ENCODE data around the gene SIGLEC1.

SIGLEC1 gene

GRCh38 chr20:3698591-3699001 is 13.8 kb downstream of the SIGLEC1 start:
- no peak for DNase-seq

DNA sequence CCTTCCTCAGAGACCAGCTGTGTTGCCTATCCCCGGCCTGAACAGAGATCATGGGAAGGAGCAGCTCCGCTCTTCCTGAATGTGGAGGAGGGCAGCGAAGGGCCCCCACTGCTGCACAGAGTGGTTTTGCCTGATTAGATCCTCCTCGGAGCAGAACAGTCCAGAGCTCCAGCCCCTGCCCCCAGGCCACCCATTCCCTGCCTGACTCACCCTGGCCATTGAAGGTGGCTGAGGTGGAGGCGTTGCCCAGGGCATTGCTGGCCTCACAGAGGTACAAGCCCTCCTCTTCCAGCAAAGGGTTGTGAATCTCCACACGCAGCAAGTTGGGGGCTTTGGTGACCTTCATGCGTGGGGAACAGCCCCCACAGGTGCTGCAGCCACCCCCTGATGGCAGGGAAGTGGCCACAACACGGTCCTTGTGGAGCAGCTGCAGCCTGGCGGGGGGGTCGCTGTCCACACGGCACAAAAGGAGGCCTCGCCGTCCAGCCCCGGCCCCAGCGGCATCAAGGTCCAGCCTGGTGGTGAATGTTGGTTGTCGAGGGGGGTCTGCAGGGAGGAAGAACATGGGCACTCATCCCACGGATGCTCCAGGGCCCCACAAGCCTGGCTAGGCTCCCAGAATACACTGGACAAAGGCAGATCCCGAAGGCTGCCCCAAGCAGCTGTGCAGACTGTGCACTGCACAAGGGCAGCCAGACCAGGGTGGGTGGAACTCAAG is 14.7 kb downstream of the SIGLEC1 start:
- no peak for DNase-seq

DNA sequence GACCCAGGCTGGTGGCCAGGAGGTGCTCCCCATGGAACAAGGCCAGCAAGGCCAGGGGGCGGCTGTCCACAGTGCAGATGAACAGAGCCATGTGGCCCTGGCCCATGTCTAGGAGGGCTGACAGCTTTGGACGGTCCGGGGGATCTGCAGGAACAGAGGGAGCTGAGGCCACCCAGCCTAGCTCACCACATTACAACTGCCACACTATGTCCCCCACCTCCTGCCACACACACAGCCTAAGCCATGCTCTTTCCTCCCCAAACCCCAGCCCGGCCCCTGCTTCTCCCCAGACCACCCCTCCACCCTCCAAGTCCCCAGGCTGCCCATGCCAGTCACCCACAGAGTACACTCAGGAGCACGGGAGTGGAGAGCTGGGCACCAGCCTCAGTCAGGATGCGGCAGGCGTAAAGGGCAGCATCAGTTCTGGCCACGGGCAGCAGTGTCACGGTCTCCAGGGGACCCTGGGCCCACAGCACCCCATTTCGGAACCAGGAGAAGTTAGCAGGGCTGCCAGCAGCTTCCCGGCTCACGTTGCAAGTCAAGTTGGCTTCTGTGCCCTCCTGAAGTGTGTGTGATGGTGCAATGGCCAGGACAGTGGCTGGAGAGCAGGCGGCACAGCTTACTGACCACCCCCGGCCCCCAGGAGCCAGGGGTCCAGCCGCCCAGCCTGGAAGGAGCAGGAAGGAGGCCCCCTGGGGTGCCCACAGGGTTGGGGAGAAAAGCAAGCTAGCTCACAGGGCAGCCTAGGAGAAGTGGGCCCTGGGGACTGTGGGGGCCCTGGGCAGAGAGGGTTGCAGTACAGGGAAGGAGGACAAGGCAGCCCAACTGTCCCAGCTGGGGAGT is 15.4 kb downstream of the SIGLEC1 start:
- DNase-seq: no peak

- no peak for DNase-seq
Measured at GRCh38 chr20:3696200-3696599, 16.2 kb downstream of the SIGLEC1 start.

- DNase-seq: no peak
Measured at GRCh38 chr20:3694864-3695263, 17.5 kb downstream of the SIGLEC1 start.

GRCh38 chr20:3693376-3693775 is 19.0 kb downstream of the SIGLEC1 start:
- DNase-seq: no peak

DNA sequence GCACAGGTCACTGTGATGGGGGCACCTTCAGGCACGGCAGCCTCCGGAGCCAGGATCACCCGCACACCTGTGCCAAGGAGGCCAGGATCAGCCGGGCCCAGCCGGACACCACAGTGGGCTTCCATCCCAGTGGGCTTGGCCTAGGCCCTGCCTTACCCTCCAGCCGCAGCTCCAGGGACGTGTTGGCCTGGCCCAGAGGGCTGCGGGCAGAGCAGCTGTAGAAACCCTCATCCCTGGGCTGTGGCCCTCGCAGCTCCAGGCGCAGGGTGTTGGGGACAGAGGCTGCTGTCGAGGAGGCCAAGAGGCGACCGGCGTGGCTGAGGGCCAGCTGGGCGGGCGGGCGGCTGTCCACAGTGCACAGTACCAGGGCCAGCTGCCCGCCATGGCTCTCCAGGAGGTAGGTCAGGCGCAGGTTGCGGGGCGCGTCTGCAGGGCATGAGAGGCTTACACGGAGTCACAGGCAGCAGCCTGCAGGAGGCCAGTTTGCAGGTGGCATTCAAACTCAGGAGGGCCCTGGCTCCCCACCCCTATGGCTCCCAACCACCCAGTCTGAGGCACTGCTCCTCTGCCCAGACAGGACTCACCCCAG is 19.6 kb downstream of the SIGLEC1 start:
- no peak for DNase-seq

DNA sequence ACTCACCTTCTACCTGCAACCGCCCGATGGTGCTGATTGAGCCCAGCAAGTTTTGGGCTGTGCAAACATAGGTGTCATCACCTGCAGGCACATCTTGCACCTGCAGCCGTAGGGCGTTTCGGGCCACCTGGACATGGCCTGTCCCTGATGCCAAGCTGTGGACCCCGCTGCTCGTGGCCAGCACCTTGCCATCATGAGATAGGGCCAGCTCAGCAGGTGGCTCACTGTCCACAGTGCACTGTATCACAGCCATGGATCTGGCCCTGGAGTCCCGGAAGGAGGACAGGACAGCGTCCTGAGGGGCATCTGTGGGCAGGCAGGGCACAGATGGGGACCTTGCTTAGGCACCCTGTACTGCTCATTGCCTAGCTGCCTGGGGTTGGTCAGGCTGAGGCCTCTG is 20.5 kb downstream of the SIGLEC1 start:
- no peak for DNase-seq

DNA sequence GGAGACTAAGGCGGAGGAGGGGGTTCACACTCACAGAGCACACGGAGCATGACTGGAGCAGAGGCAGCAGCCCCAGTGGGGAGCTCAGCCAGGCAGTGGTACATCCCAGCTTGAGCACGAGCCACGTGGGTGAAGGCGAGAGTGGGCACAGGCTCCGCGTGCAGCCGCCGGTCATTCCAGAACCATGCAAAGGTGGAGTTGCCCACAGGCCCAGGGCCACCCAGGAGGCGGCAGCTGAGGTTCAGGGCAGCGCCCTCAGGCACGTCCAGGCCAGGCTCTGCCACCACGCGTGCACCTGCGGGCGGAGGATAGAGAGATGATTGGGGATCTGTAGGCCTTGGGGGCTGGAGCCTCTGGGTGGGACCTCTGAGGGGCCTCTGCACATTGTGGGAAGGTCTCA is 21.1 kb downstream of the SIGLEC1 start:
- DNase-seq: no peak

GRCh38 chr20:3690413-3690812 is 22.0 kb downstream of the SIGLEC1 start:
- no peak for DNase-seq

DNA sequence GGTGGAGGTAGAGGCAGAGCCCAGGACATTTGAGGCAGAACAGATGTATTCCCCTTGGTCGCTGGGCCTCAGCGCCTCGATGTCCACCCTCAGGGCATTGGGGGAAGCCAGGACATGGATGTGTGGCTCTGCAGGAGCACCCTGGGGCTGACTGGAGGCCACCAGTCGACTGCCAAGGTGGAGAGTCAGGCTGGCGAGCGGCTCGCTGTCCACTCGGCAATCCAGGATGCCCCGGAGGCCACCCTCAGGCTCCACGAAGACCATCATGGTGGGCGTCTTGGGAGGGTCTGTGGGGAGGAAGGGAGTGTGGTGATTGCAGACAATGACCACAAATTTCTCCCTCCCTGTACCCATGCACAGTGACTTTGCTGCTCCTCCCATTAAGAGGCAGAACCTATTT is 22.4 kb downstream of the SIGLEC1 start:
- DNase-seq: no peak

DNA sequence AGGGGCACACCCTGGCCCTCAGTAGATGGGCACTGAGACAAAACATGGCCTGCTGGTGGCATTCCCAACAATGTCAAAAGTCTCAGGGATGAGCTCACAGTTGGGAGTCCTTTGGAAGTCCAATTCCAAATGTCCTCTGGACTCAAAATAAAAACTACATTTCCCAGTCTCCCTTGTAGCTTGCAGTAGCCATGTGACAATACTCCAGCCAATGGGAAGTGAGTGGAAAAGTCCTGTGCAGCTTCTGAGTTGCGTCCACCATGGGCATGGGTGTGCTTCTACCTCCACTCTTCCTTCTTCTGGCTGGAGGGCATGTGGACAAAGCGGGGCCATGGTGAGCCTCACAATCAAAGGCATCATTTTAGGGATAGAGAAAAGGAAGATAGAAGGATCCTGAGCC is 24.7 kb downstream of the SIGLEC1 start:
- no peak for DNase-seq

DNA sequence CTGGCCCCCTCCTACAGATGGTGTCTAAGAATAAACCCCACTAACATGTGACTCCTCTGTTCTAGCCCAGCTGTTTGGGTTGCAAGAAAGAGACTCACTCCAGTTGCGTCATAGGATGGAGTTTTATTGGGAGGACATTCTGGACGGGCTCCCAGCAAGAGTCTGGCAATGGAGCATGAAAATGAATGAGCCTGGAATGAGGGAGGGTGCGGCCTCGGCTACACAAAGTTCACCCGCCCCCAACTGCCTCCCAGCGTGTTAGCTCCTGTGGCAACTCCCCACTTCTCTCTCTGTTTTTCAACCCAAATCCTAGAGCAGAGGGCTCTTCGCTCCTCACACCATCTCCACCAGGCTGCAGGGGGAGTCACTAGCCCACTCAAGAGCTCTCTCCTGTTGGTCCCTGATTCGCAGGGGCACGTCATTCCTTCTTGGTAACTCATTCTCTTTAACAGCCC is 25.5 kb downstream of the SIGLEC1 start:
- no peak for DNase-seq

DNA sequence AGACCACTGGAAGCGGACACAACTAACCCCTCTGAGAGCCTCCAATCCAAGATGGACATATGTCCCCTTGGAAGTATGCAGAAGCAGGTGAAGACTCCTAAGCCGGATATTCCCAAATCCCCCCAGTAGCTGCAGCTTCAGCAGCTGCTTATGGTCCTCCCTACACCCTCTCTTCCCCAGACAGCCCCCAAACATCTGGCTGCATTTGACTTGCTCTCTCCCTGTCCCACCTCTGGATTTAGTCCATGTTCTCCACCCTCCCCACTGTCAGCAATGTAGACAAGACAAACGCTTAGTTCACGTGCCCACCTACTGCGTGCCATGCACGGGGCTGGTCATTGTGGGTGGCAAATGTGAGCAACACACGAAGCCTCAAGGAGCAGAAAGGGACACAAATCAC is 26.0 kb downstream of the SIGLEC1 start:
- DNase-seq: no peak

- no peak for DNase-seq
Measured at GRCh38 chr20:3685341-3685740, 27.1 kb downstream of the SIGLEC1 start.

- no peak for DNase-seq
Measured at GRCh38 chr20:3681931-3682781, 30.2 kb downstream of the SIGLEC1 start, which contains the start of gene ADAM33. ADAM33 (minus strand) TSS chr20:3682010; CDS start chr20:3682004, 6 bp downstream.

GRCh38 chr20:3681352-3681930 is 31.0 kb downstream of the SIGLEC1 start:
- DNase-seq: no peak

DNA sequence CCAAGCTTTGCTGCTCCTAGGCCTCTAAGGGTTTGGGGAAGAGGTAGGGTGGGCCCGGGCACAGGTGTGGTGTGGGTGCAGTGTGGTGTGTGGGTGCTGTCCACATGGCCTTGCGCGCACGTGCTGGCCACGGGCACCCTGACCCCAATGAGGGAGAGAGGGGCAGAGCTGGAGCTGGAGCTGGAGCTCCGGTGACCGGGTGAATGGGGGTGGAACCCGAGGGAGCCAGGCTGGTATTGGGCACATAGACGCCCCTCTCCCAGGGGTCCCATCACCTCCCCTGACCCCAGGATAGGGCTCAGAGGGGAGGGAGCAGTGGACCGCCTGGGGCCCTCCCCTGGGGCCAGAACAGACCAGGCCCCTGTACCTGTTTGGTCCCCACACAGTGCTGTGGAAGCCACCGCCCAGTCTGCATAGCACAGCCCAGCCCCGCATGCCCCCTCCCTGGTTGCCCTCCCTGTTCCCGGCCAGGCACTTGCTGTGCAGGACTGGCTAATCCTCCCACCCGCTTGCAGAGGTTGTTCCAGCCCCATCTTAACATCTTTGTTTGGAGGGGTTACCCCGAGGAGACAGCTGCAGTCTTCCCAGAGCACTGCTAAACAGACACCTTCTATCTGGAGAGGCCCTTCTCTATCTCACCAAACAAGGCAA is 31.6 kb downstream of the SIGLEC1 start:
- no peak for DNase-seq

DNA sequence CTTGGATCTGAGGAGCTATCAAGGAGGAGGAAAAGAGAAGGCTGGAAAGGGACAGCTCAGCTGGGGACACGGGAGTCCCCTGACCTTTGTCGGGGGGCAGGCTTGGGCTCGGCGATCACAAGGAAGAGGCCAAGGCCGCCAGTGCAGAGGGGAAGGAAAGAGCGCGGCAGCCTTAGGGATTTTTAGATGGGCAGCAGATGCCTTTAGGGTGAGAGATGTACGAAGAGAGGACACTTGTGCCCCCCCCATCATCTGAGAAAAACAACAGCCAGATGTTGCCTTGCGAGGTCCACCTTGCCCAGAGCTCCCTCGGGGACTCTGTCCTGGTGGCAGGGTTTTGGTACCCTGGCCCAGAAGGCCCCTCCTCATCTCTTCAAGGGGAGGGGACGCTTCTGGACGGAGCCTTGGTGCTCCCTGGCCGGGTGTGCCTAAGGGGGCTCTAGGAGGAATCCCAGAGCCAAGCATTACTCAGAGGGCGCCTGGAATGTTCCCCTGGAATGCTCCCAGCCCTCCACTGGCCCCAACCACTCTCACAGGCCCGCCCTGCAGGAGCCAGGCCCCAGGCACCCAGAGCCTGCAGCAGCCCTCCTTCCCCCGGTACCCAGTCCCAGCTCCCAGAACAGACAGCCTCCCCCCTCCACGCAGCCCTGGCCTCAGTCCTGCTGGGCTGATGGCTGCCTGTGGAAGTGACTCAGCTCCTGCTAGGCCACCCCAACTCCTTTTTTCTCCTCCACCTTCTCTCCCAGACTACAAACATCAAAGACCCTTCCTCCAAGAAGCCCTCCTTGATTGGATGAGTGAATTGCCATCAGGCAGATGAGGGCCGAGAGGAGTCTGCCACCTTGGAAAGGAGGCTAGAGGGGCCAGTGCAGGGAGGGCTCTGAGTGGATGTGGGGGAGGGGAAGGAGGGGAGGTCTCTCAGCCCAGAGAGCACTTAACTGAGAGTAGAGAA is 32.4 kb downstream of the SIGLEC1 start:
- no peak for DNase-seq

All from T-helper 2 cell (primary cell).